Measurements from ENCODE around the gene RPL11.

Gene RPL11

DNA sequence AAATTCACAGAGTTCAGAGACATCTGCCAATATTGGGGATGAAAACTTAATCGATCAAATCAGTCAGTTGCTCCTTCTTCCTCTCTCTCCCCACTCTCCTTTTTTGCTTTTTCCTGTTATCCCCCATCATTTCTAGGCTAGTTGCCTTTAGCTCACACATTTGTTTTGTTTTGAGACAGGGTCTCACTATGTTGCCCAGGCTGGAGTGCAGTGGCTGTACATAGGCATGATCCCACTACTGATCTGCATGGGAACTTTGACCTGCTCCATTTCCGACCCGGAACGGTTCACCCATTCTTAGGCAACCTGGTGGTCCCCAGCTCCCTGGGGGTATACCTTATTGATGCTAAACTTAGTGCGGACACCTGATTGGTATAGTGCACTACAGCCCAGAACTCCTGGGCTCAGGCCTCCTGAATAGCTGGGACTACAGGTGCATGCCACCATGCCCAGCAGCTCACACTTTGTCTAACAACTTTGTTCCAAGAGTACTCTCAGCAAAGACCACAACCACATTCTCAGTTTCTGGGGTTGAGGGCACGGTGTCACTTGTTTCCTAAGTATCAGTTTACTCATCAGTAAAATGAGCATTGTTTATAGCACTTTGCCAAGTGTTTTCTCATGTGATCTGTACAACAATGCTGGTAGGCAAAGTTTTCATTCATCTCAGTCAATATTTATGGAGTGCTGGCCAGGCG is 45.0 kb downstream of the RPL11 start:
- DNase-seq = no peak

DNA sequence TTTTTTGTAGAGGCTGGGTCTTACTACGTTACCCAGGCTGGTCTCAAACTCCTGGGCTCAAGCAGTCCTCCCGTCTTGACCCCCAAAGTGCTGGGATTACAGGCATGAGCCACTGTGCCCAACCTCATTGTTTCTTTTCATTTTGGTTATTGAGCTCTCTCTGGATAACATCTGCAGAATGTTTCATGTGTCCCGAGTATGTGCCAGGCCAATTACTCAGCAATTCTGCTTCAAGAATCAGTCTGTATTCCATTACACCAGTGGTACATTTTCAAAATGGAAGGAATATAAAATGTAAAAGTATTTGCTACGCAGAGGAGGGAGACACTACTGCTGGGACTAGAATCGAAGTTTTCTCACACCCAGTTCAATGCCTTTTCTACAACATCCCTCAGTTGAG is 50.0 kb downstream of the RPL11 start:
- no peak for DNase-seq

- no peak for DNase-seq
Observed at GRCh38 chr1:23742670-23743286, 51.2 kb downstream of the RPL11 start.

DNA sequence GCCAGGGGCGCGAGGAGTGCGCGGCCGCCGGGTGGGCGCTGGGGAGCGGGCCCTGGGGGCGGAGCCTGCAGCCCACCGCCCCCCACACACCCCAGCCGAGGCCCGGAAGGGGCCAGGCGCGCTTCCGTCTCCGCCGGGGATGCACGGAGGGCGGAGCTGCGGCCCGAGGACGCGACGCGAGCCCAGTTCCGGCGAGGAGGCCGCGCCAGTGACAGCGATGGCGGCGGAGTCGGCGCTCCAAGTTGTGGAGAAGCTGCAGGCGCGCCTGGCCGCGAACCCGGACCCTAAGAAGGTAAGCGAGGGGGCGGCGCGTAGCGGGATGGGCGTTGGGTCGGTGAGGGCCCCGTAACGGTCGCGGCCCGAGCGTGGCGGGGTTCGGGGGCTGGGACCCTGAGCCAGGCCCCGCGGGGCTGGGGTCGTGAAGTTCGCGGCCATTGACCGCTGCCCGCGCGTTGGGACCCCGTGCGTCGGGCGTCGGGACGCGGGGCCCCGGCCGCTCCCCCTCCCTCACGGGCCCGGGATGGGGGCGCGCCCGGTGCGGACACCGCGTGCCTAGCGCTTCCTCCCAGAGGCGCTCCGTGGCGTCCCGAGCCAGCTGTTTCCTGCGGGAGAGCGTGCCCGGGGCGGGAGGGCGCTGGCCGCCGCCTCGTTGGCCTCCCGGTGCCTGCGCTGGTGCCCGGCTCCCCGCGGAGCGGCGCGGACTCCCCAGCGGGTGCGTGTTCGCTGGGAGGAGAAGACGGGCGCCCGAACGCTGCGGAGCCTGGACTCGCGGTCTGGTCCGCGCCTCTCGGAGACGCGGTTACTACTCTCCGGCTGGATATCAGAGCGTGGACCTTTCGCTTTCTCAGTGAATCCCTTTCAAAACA is 51.9 kb downstream of the RPL11 start, which contains the start of gene ELOA:
ELOA (plus strand) TSS at position 185 of the 866 bp plus-strand sequence; CDS start at position 218, 33 bp downstream.
- DNase-seq = no peak

GRCh38 chr1:23745515-23745914 is 53.9 kb downstream of the RPL11 start:
- DNase-seq = no peak
